ENCODE data around the gene CCT7.

Gene CCT7

DNA sequence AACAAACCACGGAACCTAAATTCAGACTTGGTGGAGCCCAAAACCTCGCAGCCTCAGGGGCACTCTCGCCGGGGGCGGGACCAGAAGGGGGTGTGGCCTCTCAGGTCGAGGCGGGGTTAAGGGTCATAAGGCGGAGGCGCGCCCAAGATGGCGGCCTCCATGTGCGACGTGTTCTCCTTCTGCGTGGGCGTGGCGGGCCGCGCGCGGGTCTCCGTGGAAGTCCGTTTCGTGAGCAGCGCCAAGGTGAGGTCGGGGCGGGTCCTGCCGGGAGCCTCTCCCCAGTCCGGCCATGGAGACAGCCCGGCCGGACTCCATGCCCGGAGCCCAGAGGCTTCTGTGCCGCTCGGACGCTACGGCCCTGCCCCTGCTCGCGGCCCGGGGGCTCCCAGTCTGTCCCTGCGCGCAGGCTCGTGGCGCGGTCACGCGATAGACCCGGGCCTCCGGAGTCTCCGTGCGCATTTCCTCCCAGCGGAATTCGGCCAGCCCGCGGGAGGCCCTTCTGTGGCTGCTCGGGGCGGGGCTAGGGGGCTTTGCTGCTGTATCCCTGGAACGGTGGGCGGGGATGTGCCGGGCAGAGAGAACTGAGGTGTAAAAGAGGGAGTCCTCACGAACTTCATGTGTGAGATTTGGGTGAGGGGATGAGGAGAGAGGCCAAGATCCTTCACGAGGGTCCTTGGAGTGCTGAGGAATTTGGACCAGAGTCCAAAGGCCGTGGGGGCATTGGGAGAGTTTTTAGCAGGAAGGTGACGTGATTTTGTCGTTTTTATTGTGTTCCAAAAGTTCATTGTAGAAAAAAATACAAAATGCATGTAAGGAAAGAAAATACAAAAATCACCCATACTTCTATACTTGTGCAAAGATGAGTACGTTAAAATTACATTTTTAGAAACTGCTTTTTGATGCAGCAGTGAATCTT lies 19.7 kb upstream of the CCT7 start, which contains the start of gene SMYD5:
Gene SMYD5 (plus strand): TSS at position 126 of the 916 bp plus-strand sequence. CDS start 22 bp downstream, at position 148.
- DNase-seq (ENCODE audit: low read depth), result peak; percentile 87
- TF ChIP-seq CTCF (IDR thresholded peaks at IDR 0.05; ENCODE audit: low read length, missing control alignments), result no peak
- H3K4me3 ChIP-seq (replicated peaks; ENCODE audit: low read depth, low read length), result peak within 1 kb of the TSS; percentile 77

GRCh38 chr2:73215254-73215653 lies 18.9 kb upstream of the CCT7 start:
- peak overlapping the region; percentile 77 for H3K4me3 ChIP-seq (replicated peaks; ENCODE audit: low read depth, low read length)

DNA sequence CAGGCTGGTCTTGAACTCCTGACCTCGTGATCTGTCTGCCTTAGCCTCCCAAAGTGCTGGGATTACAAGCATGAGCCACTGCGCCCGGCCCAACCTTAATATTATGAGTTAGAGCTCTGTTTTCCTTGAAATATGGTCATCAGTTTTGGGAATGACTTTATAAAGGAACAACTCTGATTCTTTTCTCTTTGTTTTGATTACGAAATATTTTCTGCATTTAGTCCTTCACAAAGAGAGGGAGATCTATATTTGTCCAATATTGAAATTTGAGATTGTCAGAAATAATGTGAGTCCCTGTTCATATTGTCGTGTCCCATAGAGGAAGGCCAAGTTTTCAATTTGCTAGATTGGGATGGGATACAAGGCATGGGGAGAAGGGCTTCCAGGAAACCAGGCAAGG lies 16.9 kb upstream of the CCT7 start:
- TF ChIP-seq CTCF (IDR thresholded peaks at IDR 0.05; ENCODE audit: low read length, missing control alignments), result no peak
- no peak for DNase-seq (ENCODE audit: low read depth)
- no peak overlapping the region for H3K4me3 ChIP-seq (replicated peaks; ENCODE audit: low read depth, low read length)

More at GRCh38 chr2:73215254-73215653, 18.9 kb upstream of the CCT7 start:
- TF ChIP-seq CTCF (IDR thresholded peaks at IDR 0.05; ENCODE audit: low read length, missing control alignments), result no peak
- DNase-seq (ENCODE audit: low read depth), result no peak

- TF ChIP-seq CTCF (IDR thresholded peaks at IDR 0.05; ENCODE audit: low read length, missing control alignments), result no peak
- no peak overlapping the region for H3K4me3 ChIP-seq (replicated peaks; ENCODE audit: low read depth, low read length)
- DNase-seq (ENCODE audit: low read depth), result no peak
Observed at GRCh38 chr2:73217826-73218225, 16.3 kb upstream of the CCT7 start.

DNA sequence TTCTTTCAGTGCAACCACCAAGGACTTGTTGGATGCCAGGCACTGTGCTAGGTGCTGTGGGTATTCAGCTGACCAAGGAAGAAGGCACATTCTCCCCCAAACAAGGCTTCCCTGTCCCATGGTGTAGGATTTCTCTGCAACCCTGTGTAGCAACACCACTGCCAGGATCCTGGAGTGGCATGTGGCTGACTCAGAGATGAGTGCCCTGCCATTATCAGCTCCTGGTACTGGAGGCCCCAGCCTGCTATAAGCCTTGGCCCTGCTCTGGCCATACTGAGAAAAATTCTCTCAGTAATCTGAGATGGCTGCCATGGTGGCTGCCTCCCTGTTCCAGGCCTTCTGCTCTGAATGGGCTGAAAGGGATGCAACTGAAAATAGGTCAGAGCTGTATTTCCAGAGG lies 15.8 kb upstream of the CCT7 start:
- no peak for TF ChIP-seq CTCF (IDR thresholded peaks at IDR 0.05; ENCODE audit: low read length, missing control alignments)
- DNase-seq (ENCODE audit: low read depth), result peak; percentile 41
- H3K4me3 ChIP-seq (replicated peaks; ENCODE audit: low read depth, low read length), result no peak overlapping the region

DNA sequence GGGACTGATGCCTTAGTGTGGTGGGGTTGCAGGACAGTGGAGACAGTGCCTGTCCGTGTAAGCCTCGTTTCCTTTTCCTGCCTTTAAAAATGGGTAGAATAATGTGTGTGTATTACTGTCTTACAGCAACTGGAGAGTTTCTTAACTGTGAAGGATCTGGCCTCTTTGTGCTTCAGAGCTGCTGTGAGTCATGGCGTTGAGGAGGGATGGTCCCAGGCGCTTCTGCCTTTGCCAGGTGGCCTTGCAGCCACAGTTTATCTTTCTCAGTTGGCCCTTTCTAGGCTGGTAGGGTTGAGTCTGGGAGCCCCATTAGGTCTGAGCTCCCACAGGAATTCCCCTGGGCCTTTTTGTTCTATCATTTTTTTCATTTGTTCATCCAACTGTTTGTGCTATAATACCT lies 10.3 kb upstream of the CCT7 start:
- no peak for DNase-seq (ENCODE audit: low read depth)
- TF ChIP-seq CTCF (IDR thresholded peaks at IDR 0.05; ENCODE audit: low read length, missing control alignments), result no peak
- no peak overlapping the region for H3K4me3 ChIP-seq (replicated peaks; ENCODE audit: low read depth, low read length)
